Skeletal muscle satellite cell (primary cell): ENCODE measurements around the gene TNFAIP3.

ENCODE experiments used
- H3K27me3 ChIP-seq: 2 replicates; pipeline ENCODE4 v1.7.0; 2013; ENCODE audit warnings: low read length; ENCODE audit not compliant: control insufficient read depth, insufficient read depth
- H3K36me3 ChIP-seq: 2 replicates; pipeline ENCODE4 v1.7.0; 2013; ENCODE audit warnings: mild to moderate bottlenecking, control low read depth, low read length; ENCODE audit not compliant: insufficient read depth
- H3K4me1 ChIP-seq: 2 replicates; pipeline ENCODE4 v1.7.0; 2013; ENCODE audit warnings: low read length; ENCODE audit not compliant: control insufficient read depth, insufficient read depth
- H3K4me2 ChIP-seq: 2 replicates; pipeline ENCODE4 v1.7.0; 2013; ENCODE audit warnings: mild to moderate bottlenecking, low read length
- H3K4me3 ChIP-seq: 2 replicates; pipeline ENCODE4 v1.7.0; 2013; ENCODE audit warnings: low read length
- H3K9ac ChIP-seq: 2 replicates; pipeline ENCODE4 v1.7.0; 2013; ENCODE audit warnings: mild to moderate bottlenecking, low read depth, low read length, moderate library complexity
- H3K9me3 ChIP-seq: replicated peaks from 2 replicates; pipeline ENCODE4 v1.7.0; 2013; ENCODE audit warnings: mild to moderate bottlenecking, control low read depth, low read length

The TNFAIP3 gene

GRCh38 chr6:137910843-137911456 is 43.9 kb downstream of the TNFAIP3 start:
- H3K4me1 ChIP-seq: no peaks in the 10 kb centered on the region
- no peaks in the 10 kb centered on the region for H3K27me3 ChIP-seq
- no peak overlapping the region for H3K4me3 ChIP-seq
- no peak overlapping the region for H3K9ac ChIP-seq
- no peaks in the 10 kb centered on the region for H3K9me3 ChIP-seq
- no peaks in the 10 kb centered on the region for H3K36me3 ChIP-seq
- H3K4me2 ChIP-seq: no peak overlapping the region

GRCh38 chr6:137911675-137912191 is 44.7 kb downstream of the TNFAIP3 start:
- Histone ChIP-seq H3K9me3 (no peaks in the 10 kb centered on the region), H3K27me3 (no peaks in the 10 kb centered on the region), H3K4me3 (no peak overlapping the region), H3K4me2 (no peak overlapping the region), H3K4me1 (no peaks in the 10 kb centered on the region), H3K36me3 (no peaks in the 10 kb centered on the region), H3K9ac (no peak overlapping the region)

GRCh38 chr6:137912813-137913212 is 45.8 kb downstream of the TNFAIP3 start:
- Histone ChIP-seq H3K4me1 (no peaks in the 10 kb centered on the region), H3K27me3 (no peaks in the 10 kb centered on the region), H3K36me3 (no peaks in the 10 kb centered on the region), H3K4me2 (no peak overlapping the region), H3K4me3 (no peak overlapping the region), H3K9ac (no peak overlapping the region), H3K9me3 (no peaks in the 10 kb centered on the region)

- no peaks in the 10 kb centered on the region for H3K36me3 ChIP-seq
- no peak overlapping the region for H3K4me3 ChIP-seq
These were observed 46.4 kb downstream of the TNFAIP3 start for GRCh38 chr6:137913434-137913833.

GRCh38 chr6:137913996-137914529 is 47.0 kb downstream of the TNFAIP3 start:
- H3K27me3 ChIP-seq: no peaks in the 10 kb centered on the region
- H3K9ac ChIP-seq: no peak overlapping the region
- no peaks in the 10 kb centered on the region for H3K4me1 ChIP-seq
- no peaks in the 10 kb centered on the region for H3K36me3 ChIP-seq
- H3K4me3 ChIP-seq: no peak overlapping the region
- no peaks in the 10 kb centered on the region for H3K9me3 ChIP-seq
- no peak overlapping the region for H3K4me2 ChIP-seq

More at GRCh38 chr6:137913434-137913833, 46.4 kb downstream of the TNFAIP3 start:
- Histone ChIP-seq H3K9me3 (no peaks in the 10 kb centered on the region), H3K4me2 (no peak overlapping the region), H3K9ac (no peak overlapping the region), H3K27me3 (no peaks in the 10 kb centered on the region), H3K4me1 (no peaks in the 10 kb centered on the region)

GRCh38 chr6:137914530-137915193 is 47.6 kb downstream of the TNFAIP3 start:
- Histone ChIP-seq H3K9ac (no peak overlapping the region), H3K27me3 (no peaks in the 10 kb centered on the region), H3K4me2 (no peak overlapping the region), H3K9me3 (no peaks in the 10 kb centered on the region), H3K4me1 (no peaks in the 10 kb centered on the region), H3K4me3 (no peak overlapping the region), H3K36me3 (no peaks in the 10 kb centered on the region)

GRCh38 chr6:137915790-137916189 is 48.7 kb downstream of the TNFAIP3 start:
- Histone ChIP-seq H3K9ac (no peak overlapping the region), H3K9me3 (no peaks in the 10 kb centered on the region), H3K4me3 (no peak overlapping the region), H3K27me3 (no peaks in the 10 kb centered on the region), H3K36me3 (no peaks in the 10 kb centered on the region), H3K4me2 (no peak overlapping the region), H3K4me1 (peaks cover 3% of the 10 kb centered on the region)

- Histone ChIP-seq H3K9me3 (no peaks in the 10 kb centered on the region), H3K4me2 (no peak overlapping the region), H3K36me3 (no peaks in the 10 kb centered on the region), H3K9ac (no peak overlapping the region), H3K27me3 (no peaks in the 10 kb centered on the region), H3K4me1 (peaks cover 3% of the 10 kb centered on the region), H3K4me3 (no peak overlapping the region)
These were observed 50.7 kb downstream of the TNFAIP3 start for GRCh38 chr6:137917551-137918325.

- Histone ChIP-seq H3K36me3 (no peaks in the 10 kb centered on the region), H3K9ac (no peak overlapping the region), H3K4me1 (peaks cover 3% of the 10 kb centered on the region), H3K4me2 (no peak overlapping the region), H3K9me3 (no peaks in the 10 kb centered on the region), H3K27me3 (no peaks in the 10 kb centered on the region), H3K4me3 (no peak overlapping the region)
These were observed 52.4 kb downstream of the TNFAIP3 start for GRCh38 chr6:137919502-137919823.

GRCh38 chr6:137919837-137920730 is 53.0 kb downstream of the TNFAIP3 start:
- Histone ChIP-seq H3K36me3 (no peaks in the 10 kb centered on the region), H3K9ac (no peak overlapping the region), H3K4me1 (peaks cover 3% of the 10 kb centered on the region), H3K9me3 (no peaks in the 10 kb centered on the region), H3K27me3 (no peaks in the 10 kb centered on the region), H3K4me2 (no peak overlapping the region), H3K4me3 (no peak overlapping the region)

- H3K4me3 ChIP-seq: no peak overlapping the region
- peaks cover 13% of the 10 kb centered on the region for H3K4me1 ChIP-seq
- no peaks in the 10 kb centered on the region for H3K36me3 ChIP-seq
- H3K9me3 ChIP-seq: no peaks in the 10 kb centered on the region
- H3K27me3 ChIP-seq: no peaks in the 10 kb centered on the region
- H3K9ac ChIP-seq: no peak overlapping the region
- no peak overlapping the region for H3K4me2 ChIP-seq
These were observed 54.8 kb downstream of the TNFAIP3 start for GRCh38 chr6:137921823-137922222.
